Keratinocyte (primary cell): ENCODE results near the gene PRKCE. TPM values are rescaled to one million over a fixed set of nuclear protein-coding genes. Genes with fewer than 3 reads are reported as not detected.

Source experiments
- DNase-seq: peaks from one replicate; pipeline ENCODE4 v3.0.0-alpha.2; 2011; ENCODE audit warnings: low read depth, missing footprints, low spot score
- FAIRE-seq: peaks from 2 replicates; lab custom pipeline; 2011; peaks lifted over from hg19 to GRCh38; lab: Jason Lieb, UNC
- H2AFZ ChIP-seq: 2 replicates; pipeline ENCODE4 v1.6.0; 2012; ENCODE audit warnings: low read length, control low read depth, inconsistent platforms; ENCODE audit not compliant: control insufficient read depth
- H3K27ac ChIP-seq: 2 replicates; pipeline ENCODE4 v1.5.1; 2011; ENCODE audit warnings: low read length; ENCODE audit not compliant: control insufficient read depth, insufficient read depth
- H3K27me3 ChIP-seq: 3 replicates; pipeline ENCODE4 v1.6.0; 2011; ENCODE audit warnings: low read length; ENCODE audit not compliant: control insufficient read depth, insufficient read depth; ENCODE audit errors: extremely low read depth
- H3K36me3 ChIP-seq, 2 experiments: 2 replicates in 1 of 2; 3 replicates in 1 of 2; pipeline ENCODE4 v1.5.1; 2011; ENCODE audit warnings: low read length in 2 of 2, mild to moderate bottlenecking in 1 of 2; ENCODE audit not compliant: control insufficient read depth in 2 of 2, insufficient read depth in 2 of 2; ENCODE audit errors: extremely low read depth in 1 of 2
- H3K4me1 ChIP-seq: 3 replicates; pipeline ENCODE4 v1.5.1; 2011; ENCODE audit warnings: low read length; ENCODE audit not compliant: control insufficient read depth, insufficient read depth; ENCODE audit errors: extremely low read depth
- H3K4me2 ChIP-seq: 3 replicates; pipeline ENCODE4 v1.6.0; 2011; ENCODE audit warnings: low read depth, low read length; ENCODE audit not compliant: control insufficient read depth, insufficient read depth; ENCODE audit errors: extremely low read depth
- H3K4me3 ChIP-seq, 3 experiments: fragments of 200-600 bp in 1 of 3; sonication (generic) in 1 of 3; 2 replicates in 2 of 3; 3 replicates in 1 of 3; pipeline ENCODE4 v1.5.1; 2011 to 2016; ENCODE audit warnings: low read length in 3 of 3, mild to moderate bottlenecking in 3 of 3, control low read depth in 2 of 3, inconsistent platforms in 1 of 3, low read depth in 1 of 3, mixed read lengths in 1 of 3, mixed run types in 1 of 3, moderate library complexity in 1 of 3; ENCODE audit not compliant: control insufficient read depth in 2 of 3, insufficient read depth in 2 of 3; ENCODE audit errors: extremely low read depth in 1 of 3
- H3K79me2 ChIP-seq: 2 replicates; pipeline ENCODE4 v1.6.0; 2012; ENCODE audit warnings: low read length; ENCODE audit not compliant: control insufficient read depth, insufficient read depth
- H3K9ac ChIP-seq: 3 replicates; pipeline ENCODE4 v1.6.0; 2011; ENCODE audit warnings: low read length; ENCODE audit not compliant: control insufficient read depth, insufficient read depth; ENCODE audit errors: extremely low read depth
- H3K9me1 ChIP-seq: 3 replicates; pipeline ENCODE4 v1.6.0; 2011; ENCODE audit warnings: low read length; ENCODE audit not compliant: control insufficient read depth, insufficient read depth; ENCODE audit errors: extremely low read depth
- H3K9me3 ChIP-seq: 2 replicates; pipeline ENCODE4 v1.5.1; 2012; ENCODE audit warnings: low read depth, low read length; ENCODE audit not compliant: control insufficient read depth
- H4K20me1 ChIP-seq: 3 replicates; pipeline ENCODE4 v1.6.0; 2011; ENCODE audit warnings: low read length; ENCODE audit not compliant: control insufficient read depth, insufficient read depth; ENCODE audit errors: extremely low read depth
- CTCF ChIP-seq, 3 experiments: IDR thresholded peaks in 1 of 3; conservative IDR thresholded peaks in 1 of 3; optimal IDR thresholded peaks in 1 of 3; 2 replicates in 2 of 3; 3 replicates in 1 of 3; pipeline versions ENCODE3 to v1.5.1; 2011; ENCODE audit warnings: low read length in 3 of 3, mild to moderate bottlenecking in 3 of 3, moderate library complexity in 2 of 3, control low read depth in 1 of 3, inconsistent platforms in 1 of 3; ENCODE audit not compliant: insufficient read depth in 2 of 3; ENCODE audit errors: extremely low read depth in 1 of 3
- EZH2 ChIP-seq: IDR thresholded peaks from one replicate; pipeline ENCODE4 v1.6.1; 2012; ENCODE audit warnings: inconsistent platforms, mild to moderate bottlenecking, low read length, moderate library complexity
- dilution Hi-C: fragments of 300-500 bp; cut with MboI; formaldehyde crosslinking; loops from one replicate; pipeline ENCODE4 v1.7.0; 2020; ENCODE audit warnings: low sequenced_read_pairs; ENCODE audit not compliant: extremely low pct_ligation_motif_present
- polyA plus RNA-seq, 5 experiments: library from polyadenylated mRNA; depleted of rRNA in 3 of 5; stranded (reverse) in 3 of 5; stranded (forward) in 1 of 5; unstranded in 1 of 5; fragments of >200 nt; gene quantifications; 1 replicate in 1 of 5; 2 replicates in 3 of 5; 3 replicates in 1 of 5; pipeline versions ENCODE4 v1.2.1 to v1.2.3, GENCODE V29; 2011 to 2012; ENCODE audit warnings: missing spikeins in 2 of 5, low read depth in 1 of 5, low replicate concordance in 1 of 5

The PRKCE gene
- polyA plus RNA-seq, 1 donor (not counting 4 experiments of a cell fraction or from before 2014, with no cell fraction given), result 2.0 TPM

GRCh38 chr2:45823723-45824206, 172.3 kb downstream of the PRKCE start:
- Histone ChIP-seq H4K20me1 (no peaks in the 10 kb centered on the region), H3K4me2 (no peak overlapping the region), H2AFZ (no peak overlapping the region), H3K27me3 (no peaks in the 10 kb centered on the region), H3K4me1 (peaks cover 23% of the 10 kb centered on the region), H3K36me3 (no peaks in the 10 kb centered on the region), H3K9me3 (no peaks in the 10 kb centered on the region), H3K4me3 (no peak overlapping the region), H3K9me1 (no peaks in the 10 kb centered on the region), H3K79me2 (no peaks in the 10 kb centered on the region), H3K27ac (no peak overlapping the region), H3K9ac (no peak overlapping the region)
- DNase-seq, result no peak
- peak; percentile 86 for FAIRE-seq
- dilution Hi-C loops, result no loop called here
- no peak for TF ChIP-seq CTCF (optimal IDR thresholded peaks at IDR 0.05 in 1 of 3, IDR thresholded peaks at IDR 0.05 in 1 of 3, conservative IDR thresholded peaks at IDR 0.05 in 1 of 3; ENCODE audit: extremely low read depth in 1 of 3, insufficient read depth in 2 of 3, low read length in 3 of 3)
- no peak for TF ChIP-seq EZH2

DNA sequence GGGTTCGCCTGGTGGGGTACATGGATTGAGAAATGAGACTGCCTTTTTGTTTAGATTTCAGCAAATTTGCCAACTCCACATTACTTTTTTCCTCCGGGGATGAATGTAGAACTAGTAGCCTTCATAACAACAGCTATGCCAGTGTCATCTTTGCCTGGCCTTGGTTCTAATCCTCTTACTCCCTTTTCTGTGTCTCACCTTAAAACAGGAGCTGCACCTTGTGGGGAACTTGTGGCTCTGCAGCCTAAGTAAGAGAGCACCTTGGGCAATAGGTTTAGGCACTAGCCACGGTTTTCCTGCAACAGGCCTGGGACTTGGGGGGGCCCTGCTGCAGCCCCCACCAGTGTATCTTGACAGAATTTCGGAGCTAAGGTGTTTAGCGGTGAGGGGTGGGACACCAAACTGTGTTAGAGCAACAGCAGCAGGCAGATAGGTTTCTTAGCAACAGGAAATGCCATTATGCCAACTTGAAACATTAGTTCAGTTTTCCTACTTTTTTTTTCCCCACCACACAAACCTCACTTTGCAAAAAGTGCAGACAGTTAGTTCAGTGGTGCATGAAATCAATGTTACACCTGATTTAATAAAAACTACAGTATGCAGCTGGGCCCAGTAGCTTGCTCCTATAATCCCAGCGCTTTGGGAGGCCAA, 173.7 kb downstream of the PRKCE start:
- H3K27me3 ChIP-seq, result no peaks in the 10 kb centered on the region
- no peak overlapping the region for H3K4me3 ChIP-seq
- no peak for TF ChIP-seq EZH2
- peak in 2 of 3 experiments; percentile 7 to 22 for TF ChIP-seq CTCF (optimal IDR thresholded peaks at IDR 0.05 in 1 of 3, IDR thresholded peaks at IDR 0.05 in 1 of 3, conservative IDR thresholded peaks at IDR 0.05 in 1 of 3; ENCODE audit: extremely low read depth in 1 of 3, insufficient read depth in 2 of 3, low read length in 3 of 3)
- no peaks in the 10 kb centered on the region for H3K36me3 ChIP-seq
- no peaks in the 10 kb centered on the region for H3K9me1 ChIP-seq
- FAIRE-seq (no peak), DNase-seq (no peak)
- no peak overlapping the region for H3K27ac ChIP-seq
- no peaks in the 10 kb centered on the region for H4K20me1 ChIP-seq
- dilution Hi-C loops, result no loop called here
- H3K9ac ChIP-seq, result no peak overlapping the region
- H3K4me1 ChIP-seq, result peaks cover 23% of the 10 kb centered on the region
- no peak overlapping the region for H2AFZ ChIP-seq
- H3K4me2 ChIP-seq, result no peak overlapping the region
- no peaks in the 10 kb centered on the region for H3K9me3 ChIP-seq
- H3K79me2 ChIP-seq, result no peaks in the 10 kb centered on the region
